ENCODE measurements around the gene TRPM5. TPM values are rescaled to one million over a fixed set of nuclear protein-coding genes. Genes with fewer than 3 reads are reported as not detected.

TRPM5 gene
- total RNA-seq, 1 donor from 2014 or later = not detected

- Histone ChIP-seq H3K27me3 (no peaks in the 10 kb centered on the region), H3K36me3 (no peaks in the 10 kb centered on the region), H3K27ac (no peak overlapping the region), H3K4me1 (no peaks in the 10 kb centered on the region), H3K9me3 (no peaks in the 10 kb centered on the region), H3K4me3 (no peak overlapping the region)
- intact Hi-C loops (cut with DNase I) = no loop called here
- TF ChIP-seq CTCF (IDR thresholded peaks at IDR 0.05) = no peak
- DNase-seq (ENCODE audit: low spot score in 2 of 2) = no peak
These were observed 9.6 kb downstream of the TRPM5 start for GRCh38 chr11:2434506-2435255.

GRCh38 chr11:2434008-2434407, 10.3 kb downstream of the TRPM5 start:
- no peaks in the 10 kb centered on the region for H3K9me3 ChIP-seq
- no peak for DNase-seq (ENCODE audit: low spot score in 2 of 2)
- TF ChIP-seq CTCF (IDR thresholded peaks at IDR 0.05) = no peak
- no peaks in the 10 kb centered on the region for H3K4me1 ChIP-seq
- intact Hi-C loops (cut with DNase I) = no loop called here
- H3K27ac ChIP-seq = no peak overlapping the region
- no peaks in the 10 kb centered on the region for H3K27me3 ChIP-seq
- H3K36me3 ChIP-seq = no peaks in the 10 kb centered on the region
- no peak overlapping the region for H3K4me3 ChIP-seq

DNA sequence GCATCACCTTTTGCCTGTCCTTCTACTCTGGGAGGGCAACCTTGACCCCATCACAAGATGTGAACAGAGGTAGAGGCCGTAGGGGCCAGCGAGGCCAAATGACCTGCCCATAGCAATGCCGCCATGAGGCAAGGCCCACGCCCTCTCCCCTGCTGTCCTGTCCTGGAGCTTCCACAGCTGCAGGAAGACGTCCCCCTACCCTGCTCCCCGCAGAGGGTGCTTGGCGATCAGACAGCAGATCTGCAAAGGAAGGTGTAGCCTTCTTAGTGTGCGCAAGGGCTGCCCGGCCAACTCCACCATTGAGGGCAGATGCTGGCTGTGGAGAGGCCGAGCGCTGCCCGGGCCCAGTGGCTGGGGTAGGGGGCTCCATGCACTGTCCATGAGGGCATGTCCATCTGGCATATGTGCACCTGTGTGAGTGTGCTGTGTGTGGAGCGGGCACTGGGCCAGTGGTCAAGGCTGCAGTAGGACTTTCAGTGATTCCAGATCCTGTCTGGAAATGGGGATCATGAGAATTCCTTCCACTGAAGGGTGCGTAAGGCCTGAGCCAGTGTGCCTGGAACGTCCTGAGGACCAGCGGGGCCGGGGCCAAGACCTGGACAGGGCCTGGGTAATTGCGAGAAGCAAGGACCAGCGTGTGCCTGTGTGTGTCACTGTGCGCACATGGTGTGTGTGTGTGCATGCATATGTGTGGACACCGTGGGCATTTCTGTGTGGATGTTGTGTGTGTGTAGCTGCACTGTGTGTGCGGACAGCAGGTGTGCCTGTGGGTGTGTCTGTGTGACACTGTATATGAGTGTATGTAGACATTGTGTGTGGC, 11.0 kb downstream of the TRPM5 start:
- intact Hi-C loops (cut with DNase I) = no loop called here
- TF ChIP-seq CTCF (IDR thresholded peaks at IDR 0.05) = no peak
- no peak for DNase-seq (ENCODE audit: low spot score in 2 of 2)
- H3K9me3 ChIP-seq = no peaks in the 10 kb centered on the region
- H3K4me1 ChIP-seq = no peaks in the 10 kb centered on the region
- no peaks in the 10 kb centered on the region for H3K27me3 ChIP-seq
- H3K36me3 ChIP-seq = no peaks in the 10 kb centered on the region
- no peak overlapping the region for H3K27ac ChIP-seq
- no peak overlapping the region for H3K4me3 ChIP-seq

- Histone ChIP-seq H3K4me1 (no peaks in the 10 kb centered on the region), H3K36me3 (no peaks in the 10 kb centered on the region), H3K27me3 (no peaks in the 10 kb centered on the region), H3K27ac (no peak overlapping the region), H3K9me3 (no peaks in the 10 kb centered on the region), H3K4me3 (no peak overlapping the region)
- intact Hi-C loops (cut with DNase I) = no loop called here
- TF ChIP-seq CTCF (IDR thresholded peaks at IDR 0.05) = no peak
- DNase-seq (ENCODE audit: low spot score in 2 of 2) = no peak
These were observed 11.7 kb downstream of the TRPM5 start for GRCh38 chr11:2432628-2433071.

GRCh38 chr11:2432171-2432621, 12.1 kb downstream of the TRPM5 start:
- no peak overlapping the region for H3K27ac ChIP-seq
- no peaks in the 10 kb centered on the region for H3K36me3 ChIP-seq
- H3K4me3 ChIP-seq = no peak overlapping the region
- no peak for TF ChIP-seq CTCF (IDR thresholded peaks at IDR 0.05)
- H3K27me3 ChIP-seq = no peaks in the 10 kb centered on the region
- no peaks in the 10 kb centered on the region for H3K9me3 ChIP-seq
- no peak for DNase-seq (ENCODE audit: low spot score in 2 of 2)
- intact Hi-C loops (cut with DNase I) = no loop called here
- no peaks in the 10 kb centered on the region for H3K4me1 ChIP-seq

All from ascending aorta (tissue), 2 donors.